DOHH2 (cell line): ENCODE measurements around the gene MACROD1.

Source experiments
- EZH2phosphoT487 ChIP-seq: fragments of 200-600 bp; sonication (generic); IDR thresholded peaks from 2 replicates; pipeline ENCODE4 v1.6.1; 2017; ENCODE audit warnings: borderline replicate concordance, mild to moderate bottlenecking, antibody characterized with exemption, low read length, moderate library complexity, mixed read lengths
- TF ChIP-seq, protein P1 (sequence below): fragments of 200-600 bp; sonication (generic); IDR thresholded peaks from one replicate; pipeline ENCODE4 v1.5.1; 2014; ENCODE audit warnings: antibody characterized with exemption, mild to moderate bottlenecking, low read depth, low read length; ENCODE audit not compliant: poor library complexity, severe bottlenecking

DNA sequence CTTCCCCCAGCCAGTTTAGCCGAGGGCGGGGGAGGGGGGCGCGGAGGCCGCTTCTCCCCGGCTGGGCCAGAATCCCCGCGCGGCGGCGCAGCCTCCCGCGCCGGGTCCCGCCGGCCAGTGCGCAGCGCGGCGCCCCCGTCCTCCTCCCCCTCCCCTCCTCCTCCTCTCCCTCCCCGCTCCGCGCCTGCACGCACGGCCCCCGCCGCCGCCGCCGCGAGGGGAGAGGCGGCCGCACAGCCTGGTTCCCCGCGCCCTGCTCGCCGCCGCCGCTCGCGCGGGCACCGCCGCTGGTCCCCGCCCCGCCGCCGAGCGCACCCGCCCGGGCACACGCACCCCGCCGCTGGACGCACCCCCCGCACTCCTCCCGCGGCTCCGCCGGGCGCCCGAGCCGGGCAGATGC lies 130.3 kb downstream of the MACROD1 start, which contains the start of gene FLRT1:
- TF ChIP-seq, protein P1, sequence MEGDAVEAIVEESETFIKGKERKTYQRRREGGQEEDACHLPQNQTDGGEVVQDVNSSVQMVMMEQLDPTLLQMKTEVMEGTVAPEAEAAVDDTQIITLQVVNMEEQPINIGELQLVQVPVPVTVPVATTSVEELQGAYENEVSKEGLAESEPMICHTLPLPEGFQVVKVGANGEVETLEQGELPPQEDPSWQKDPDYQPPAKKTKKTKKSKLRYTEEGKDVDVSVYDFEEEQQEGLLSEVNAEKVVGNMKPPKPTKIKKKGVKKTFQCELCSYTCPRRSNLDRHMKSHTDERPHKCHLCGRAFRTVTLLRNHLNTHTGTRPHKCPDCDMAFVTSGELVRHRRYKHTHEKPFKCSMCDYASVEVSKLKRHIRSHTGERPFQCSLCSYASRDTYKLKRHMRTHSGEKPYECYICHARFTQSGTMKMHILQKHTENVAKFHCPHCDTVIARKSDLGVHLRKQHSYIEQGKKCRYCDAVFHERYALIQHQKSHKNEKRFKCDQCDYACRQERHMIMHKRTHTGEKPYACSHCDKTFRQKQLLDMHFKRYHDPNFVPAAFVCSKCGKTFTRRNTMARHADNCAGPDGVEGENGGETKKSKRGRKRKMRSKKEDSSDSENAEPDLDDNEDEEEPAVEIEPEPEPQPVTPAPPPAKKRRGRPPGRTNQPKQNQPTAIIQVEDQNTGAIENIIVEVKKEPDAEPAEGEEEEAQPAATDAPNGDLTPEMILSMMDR, result no peak
- TF ChIP-seq EZH2phosphoT487, result no peak
